Suppressor macrophage (primary cell): Measurements from ENCODE around the gene NXF2B.
"Not testable (repeated sequence)": the region's sequence is repeated elsewhere in the genome, so short reads cannot be mapped to it uniquely, and the experiment has no call there.

Source experiments
- DNase-seq, 4 experiments: peaks; one replicate each; pipeline ENCODE4 v3.0.0-alpha.2; 2020 to 2022
- total RNA-seq, 17 experiments: gene quantifications; one replicate each; lab custom pipeline; 2026; ENCODE audit warnings: mixed read lengths in 6 of 17, inconsistent platforms in 3 of 17; lab: John Stamatoyannopoulos, UW

Gene NXF2B
- total RNA-seq: 0 reads per million in 17 experiments

GRCh38 chrX:102439908-102440307, at the start of gene NXF2B:
Gene NXF2B (minus strand): TSS chrX:102440008. CDS start chrX:102380036, 59,972 bp downstream.
- DNase-seq: not testable (repeated sequence)

GRCh38 chrX:102478765-102479164, 39.0 kb upstream of the NXF2B start:
- DNase-seq: not testable (repeated sequence)

GRCh38 chrX:102471762-102472220, 32.0 kb upstream of the NXF2B start, which contains the start of gene TCP11X2:
Gene TCP11X2 (minus strand): TSS chrX:102471812.
- not testable (repeated sequence) for DNase-seq

GRCh38 chrX:102470215-102470614, 30.4 kb upstream of the NXF2B start:
- DNase-seq: not testable (repeated sequence)

GRCh38 chrX:102458615-102459014, 18.8 kb upstream of the NXF2B start:
- not testable (repeated sequence) for DNase-seq

- not testable (repeated sequence) for DNase-seq
Measured at GRCh38 chrX:102414493-102414892, 25.3 kb downstream of the NXF2B start.

GRCh38 chrX:102345916-102346315, 93.9 kb downstream of the NXF2B start:
- DNase-seq: peak; percentile 46 to 76 (median 70)

- DNase-seq: no peak
Measured at GRCh38 chrX:102341867-102342266, 97.9 kb downstream of the NXF2B start.

GRCh38 chrX:102339312-102340298, 100.2 kb downstream of the NXF2B start:
- DNase-seq: no peak

- no peak for DNase-seq
Measured at GRCh38 chrX:102338162-102338561, 101.6 kb downstream of the NXF2B start.
